HepG2 (cell line): ENCODE measurements around the gene MINDY1. TPM values are rescaled to one million over a fixed set of nuclear protein-coding genes. Genes with fewer than 3 reads are reported as not detected.

Source experiments
- IKZF4 ChIP-seq: sonication (generic); formaldehyde crosslinking; IDR thresholded peaks from 2 replicates; pipeline ENCODE4 v1.5.1; 2020; ENCODE audit warnings: borderline replicate concordance, mild to moderate bottlenecking, low read depth, missing genetic modification reagents; ENCODE audit errors: not compliant biosample characterization
- MNT ChIP-seq: fragments of 450-650 bp; IDR thresholded peaks from 2 replicates; pipeline ENCODE4 v1.6.1; 2016
- THAP7 ChIP-seq: sonication (generic); formaldehyde crosslinking; IDR thresholded peaks from 2 replicates; pipeline ENCODE4 v1.8.1; 2023; ENCODE audit warnings: mild to moderate bottlenecking, missing genetic modification reagents
- ZNF142 ChIP-seq: sonication (generic); formaldehyde crosslinking; IDR thresholded peaks from 2 replicates; pipeline ENCODE4 v1.4.0; 2020; ENCODE audit warnings: missing genetic modification reagents
- polyA plus RNA-seq, 8 experiments: library from polyadenylated mRNA; depleted of rRNA in 3 of 8; stranded (reverse) in 7 of 8; unstranded in 1 of 8; fragments of >200 nt; fragmentation: Illumina TruSeq in 4 of 8; extraction: Trizol in 4 of 8; gene quantifications; 2 replicates each; pipeline versions ENCODE4 v1.2.1 to v1.2.3, GENCODE V29; 2011 to 2016; ENCODE audit warnings: low read depth in 4 of 8, missing spikeins in 1 of 8, mixed read lengths in 1 of 8; ENCODE audit not compliant: insufficient read depth in 1 of 8
- total RNA-seq, 5 experiments: library from RNA; depleted of rRNA; stranded (reverse); fragments of >200 nt; fragmentation: Illumina TruSeq; extraction: Trizol; gene quantifications; 2 replicates each; pipeline ENCODE4 v1.2.3, GENCODE V29; 2016; ENCODE audit warnings: low read depth in 1 of 5

Gene MINDY1
- total and polyA plus RNA-seq, 2 of the 13 experiments (the other 11 are each of a cell fraction or from before 2014, with no cell fraction given) = 11.1 to 15.0 TPM

- TF ChIP-seq ZNF142 (CRISPR knock-in tag) (no peak), IKZF4 (CRISPR knock-in tag) (no peak), MNT (no peak), THAP7 (CRISPR knock-in tag) (no peak)
These were observed 28.5 kb upstream of the MINDY1 start (continued) for GRCh38 chr1:151035167-151035566.
